ENCODE results near the gene TVP23A.

GRCh38 chr16:10782628-10783027, 36.0 kb downstream of the TVP23A start:
- no peak for TF ChIP-seq POLR2A (IDR thresholded peaks at IDR 0.05; ENCODE audit: low read depth, low read length)
- TF ChIP-seq PAX5 (IDR thresholded peaks at IDR 0.05; ENCODE audit: insufficient read depth, low read length, severe bottlenecking), result no peak
- TF ChIP-seq POLR2AphosphoS5 (IDR thresholded peaks at IDR 0.05; ENCODE audit: low read depth, low read length), result no peak
- no peak for TF ChIP-seq TAF1 (IDR thresholded peaks at IDR 0.05; ENCODE audit: low read depth, low read length)
- TF ChIP-seq SPI1 (IDR thresholded peaks at IDR 0.05; ENCODE audit: low read depth, low read length), result no peak
